ENCODE results near the gene PNMA1.

The PNMA1 gene

GRCh38 chr14:73663548-73664212, 50.5 kb downstream of the PNMA1 start:
- DNase-seq (ENCODE audit: low read depth): no peak

DNA sequence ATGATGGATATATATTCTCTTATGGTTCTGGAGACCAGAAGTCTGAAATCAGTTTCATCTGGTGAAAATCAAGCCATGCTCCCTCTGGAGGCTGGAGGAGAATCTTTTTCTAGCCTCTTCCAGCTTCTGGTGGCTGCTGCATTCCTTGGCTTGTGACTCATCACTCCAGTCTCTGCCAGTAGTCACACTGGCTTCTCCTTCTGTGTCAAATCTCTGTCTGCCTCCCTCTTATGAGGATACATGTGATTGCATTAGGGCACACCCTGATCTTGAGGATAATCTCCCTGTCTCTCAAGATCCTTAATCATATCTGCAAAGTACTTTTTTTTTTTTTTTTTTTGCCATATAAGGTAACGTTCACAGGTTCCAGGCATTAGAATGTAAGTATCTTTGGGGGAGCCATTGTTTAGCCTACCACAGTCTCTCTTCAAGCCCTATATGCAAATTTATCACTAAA, 51.7 kb downstream of the PNMA1 start:
- DNase-seq (ENCODE audit: low read depth): no peak

- no peak for DNase-seq (ENCODE audit: low read depth)
Measured at GRCh38 chr14:73661872-73662271, 52.3 kb downstream of the PNMA1 start.
